Measurements from ENCODE around the gene OCA2. TPM values are rescaled to one million over a fixed set of nuclear protein-coding genes. Genes with fewer than 3 reads are reported as not detected.

The OCA2 gene
- total and polyA plus RNA-seq, 12 donors: 0.13 to 0.44 (median 0.23) TPM; not detected in 7

- H3K27ac ChIP-seq: no peak overlapping the region
- intact Hi-C loops (cut with DNase I): no loop called here
- no peak overlapping the region for H3K4me3 ChIP-seq
- H3K9me3 ChIP-seq (replicated peaks in 1 of 3): no peaks in the 10 kb centered on the region
- H3K36me3 ChIP-seq (replicated peaks in 1 of 2): no peaks in the 10 kb centered on the region
- 66 to 76% (median 71%) methylated on average over 3 to 4 of the region's 4 CpGs for WGBS, 4 donors
- no peaks in the 10 kb centered on the region for H3K4me1 ChIP-seq (replicated peaks in 1 of 2)
- no peak for DNase-seq
- TF ChIP-seq CTCF (IDR thresholded peaks at IDR 0.05) (no peak), POLR2A (IDR thresholded peaks at IDR 0.05) (no peak)
- no peaks in the 10 kb centered on the region for H3K27me3 ChIP-seq
Observed at GRCh38 chr15:28085489-28086174, 13.5 kb downstream of the OCA2 start.

GRCh38 chr15:28084547-28084946 lies 14.6 kb downstream of the OCA2 start:
- Histone ChIP-seq H3K9me3 (replicated peaks in 1 of 3) (no peaks in the 10 kb centered on the region), H3K27ac (no peak overlapping the region), H3K4me3 (no peak overlapping the region), H3K27me3 (no peaks in the 10 kb centered on the region), H3K36me3 (replicated peaks in 1 of 2) (no peaks in the 10 kb centered on the region), H3K4me1 (replicated peaks in 1 of 2) (no peaks in the 10 kb centered on the region)
- no peak for DNase-seq
- intact Hi-C loops (cut with DNase I): no loop called here
- TF ChIP-seq CTCF (IDR thresholded peaks at IDR 0.05) (no peak), POLR2A (IDR thresholded peaks at IDR 0.05) (no peak)
- 50 to 71% (median 66%) methylated on average over 2 to 3 of the region's 3 CpGs for WGBS, 4 donors

DNA sequence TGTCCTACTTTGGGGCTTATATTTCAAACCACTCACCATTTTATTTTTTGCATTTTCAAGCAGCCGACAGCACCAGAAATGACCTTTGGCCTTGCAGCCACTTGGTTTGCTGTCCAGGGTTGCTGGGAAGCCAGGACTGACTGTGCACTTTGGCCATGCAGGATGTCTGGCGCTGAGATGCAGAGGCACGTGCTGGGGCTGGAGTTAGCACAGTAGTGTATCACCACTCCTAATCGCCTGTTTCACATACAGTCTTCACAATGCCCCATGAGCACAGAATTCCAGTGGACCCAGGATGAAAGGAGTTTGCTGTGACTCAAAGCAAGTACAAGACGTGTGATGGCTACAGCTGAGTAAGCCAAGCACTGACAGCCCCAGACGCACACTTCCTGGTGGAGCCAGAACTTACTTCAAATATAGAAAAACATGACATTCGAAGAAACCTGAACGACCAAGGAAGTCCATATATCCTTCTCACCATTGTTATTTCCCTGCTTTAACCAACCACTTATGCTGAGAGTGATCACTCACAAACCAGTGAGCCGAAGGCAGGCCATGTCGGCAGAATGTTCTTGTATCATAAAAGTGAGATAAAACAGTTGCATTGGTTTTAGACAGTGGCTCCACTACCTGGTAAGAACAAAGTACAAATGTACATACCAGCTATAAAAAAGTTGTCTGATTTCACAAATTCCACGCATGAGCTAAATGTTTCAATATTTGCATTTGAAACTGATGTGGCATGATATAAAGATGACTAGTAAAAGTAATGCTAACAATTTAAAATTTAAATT lies 16.0 kb downstream of the OCA2 start:
- intact Hi-C loops (cut with DNase I): no loop called here
- H3K36me3 ChIP-seq (replicated peaks in 1 of 2): no peaks in the 10 kb centered on the region
- TF ChIP-seq POLR2A (IDR thresholded peaks at IDR 0.05) (no peak), CTCF (IDR thresholded peaks at IDR 0.05) (no peak)
- DNase-seq: no peak
- 73 to 78% (median 74%) methylated on average over 10 to 11 of the region's 11 CpGs for WGBS, 4 donors
- no peak overlapping the region for H3K27ac ChIP-seq
- no peaks in the 10 kb centered on the region for H3K27me3 ChIP-seq
- H3K9me3 ChIP-seq (replicated peaks in 1 of 3): no peaks in the 10 kb centered on the region
- no peak overlapping the region for H3K4me3 ChIP-seq
- no peaks in the 10 kb centered on the region for H3K4me1 ChIP-seq (replicated peaks in 1 of 2)

- no peaks in the 10 kb centered on the region for H3K36me3 ChIP-seq (replicated peaks in 1 of 2)
- H3K4me3 ChIP-seq: no peak overlapping the region
- TF ChIP-seq CTCF (IDR thresholded peaks at IDR 0.05): no peak
- TF ChIP-seq POLR2A (IDR thresholded peaks at IDR 0.05): no peak
- no peak overlapping the region for H3K27ac ChIP-seq
- H3K9me3 ChIP-seq (replicated peaks in 1 of 3): no peaks in the 10 kb centered on the region
- intact Hi-C loops (cut with DNase I): no loop called here
- 89 to 97% (median 95%) methylated on average over 20 of the region's 20 CpGs for WGBS, 4 donors
- no peaks in the 10 kb centered on the region for H3K4me1 ChIP-seq (replicated peaks in 1 of 2)
- H3K27me3 ChIP-seq: no peaks in the 10 kb centered on the region
- DNase-seq: no peak
Observed at GRCh38 chr15:28081594-28081993, 17.5 kb downstream of the OCA2 start.
